ENCODE results near the gene MMP19.

DNA sequence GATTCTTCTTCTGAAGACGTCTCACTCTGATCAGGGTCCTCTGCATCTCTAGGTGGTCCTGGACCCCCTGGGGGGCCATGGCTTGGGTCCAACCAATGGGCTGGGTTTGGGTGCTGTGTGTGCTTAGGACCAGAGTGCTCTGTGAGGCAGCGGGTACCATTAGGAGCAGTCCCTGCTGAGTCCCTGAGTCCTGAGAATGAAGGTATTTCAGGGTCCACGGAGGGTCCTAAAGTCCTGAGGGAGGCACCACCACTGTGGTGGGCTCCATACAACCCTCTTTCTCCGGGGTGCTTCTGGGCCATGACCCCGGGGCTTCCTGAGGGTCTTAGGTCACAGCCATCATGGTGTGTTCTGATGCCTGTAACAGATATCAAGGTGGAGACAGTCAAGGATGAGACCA, 14.4 kb downstream of the MMP19 start:
- no peak for TF ChIP-seq CTCF (conservative IDR thresholded peaks at IDR 0.05; ENCODE audit: low read depth, low read length)
- TF ChIP-seq MXI1 (IDR thresholded peaks at IDR 0.05; ENCODE audit: borderline replicate concordance, low read depth, low read length) = no peak
- TF ChIP-seq POLR2A (IDR thresholded peaks at IDR 0.05; ENCODE audit: low read depth, low read length) = no peak
- TF ChIP-seq BHLHE40 (IDR thresholded peaks at IDR 0.05; ENCODE audit: low read depth, low read length) = no peak
- TF ChIP-seq CEBPB (IDR thresholded peaks at IDR 0.05; ENCODE audit: low read depth, low read length) = no peak
- TF ChIP-seq, protein P1, sequence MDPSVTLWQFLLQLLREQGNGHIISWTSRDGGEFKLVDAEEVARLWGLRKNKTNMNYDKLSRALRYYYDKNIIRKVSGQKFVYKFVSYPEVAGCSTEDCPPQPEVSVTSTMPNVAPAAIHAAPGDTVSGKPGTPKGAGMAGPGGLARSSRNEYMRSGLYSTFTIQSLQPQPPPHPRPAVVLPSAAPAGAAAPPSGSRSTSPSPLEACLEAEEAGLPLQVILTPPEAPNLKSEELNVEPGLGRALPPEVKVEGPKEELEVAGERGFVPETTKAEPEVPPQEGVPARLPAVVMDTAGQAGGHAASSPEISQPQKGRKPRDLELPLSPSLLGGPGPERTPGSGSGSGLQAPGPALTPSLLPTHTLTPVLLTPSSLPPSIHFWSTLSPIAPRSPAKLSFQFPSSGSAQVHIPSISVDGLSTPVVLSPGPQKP (IDR thresholded peaks at IDR 0.05; ENCODE audit: borderline replicate concordance, low read depth, low read length) = no peak
- no peak for TF ChIP-seq RAD21 (IDR thresholded peaks at IDR 0.05; ENCODE audit: low read length)
- TF ChIP-seq RFX5 (IDR thresholded peaks at IDR 0.05; ENCODE audit: low read depth, low read length) = no peak
